Measurements from ENCODE around the gene ADGRB2.

The ADGRB2 gene

GRCh38 chr1:31795801-31796621 lies 31.9 kb upstream of the ADGRB2 start:
- no peak for DNase-seq (ENCODE audit: low read depth in 3 of 3)

- no peak for DNase-seq (ENCODE audit: low read depth in 3 of 3)
Measured at GRCh38 chr1:31795096-31795675, 31.0 kb upstream of the ADGRB2 start.

DNA sequence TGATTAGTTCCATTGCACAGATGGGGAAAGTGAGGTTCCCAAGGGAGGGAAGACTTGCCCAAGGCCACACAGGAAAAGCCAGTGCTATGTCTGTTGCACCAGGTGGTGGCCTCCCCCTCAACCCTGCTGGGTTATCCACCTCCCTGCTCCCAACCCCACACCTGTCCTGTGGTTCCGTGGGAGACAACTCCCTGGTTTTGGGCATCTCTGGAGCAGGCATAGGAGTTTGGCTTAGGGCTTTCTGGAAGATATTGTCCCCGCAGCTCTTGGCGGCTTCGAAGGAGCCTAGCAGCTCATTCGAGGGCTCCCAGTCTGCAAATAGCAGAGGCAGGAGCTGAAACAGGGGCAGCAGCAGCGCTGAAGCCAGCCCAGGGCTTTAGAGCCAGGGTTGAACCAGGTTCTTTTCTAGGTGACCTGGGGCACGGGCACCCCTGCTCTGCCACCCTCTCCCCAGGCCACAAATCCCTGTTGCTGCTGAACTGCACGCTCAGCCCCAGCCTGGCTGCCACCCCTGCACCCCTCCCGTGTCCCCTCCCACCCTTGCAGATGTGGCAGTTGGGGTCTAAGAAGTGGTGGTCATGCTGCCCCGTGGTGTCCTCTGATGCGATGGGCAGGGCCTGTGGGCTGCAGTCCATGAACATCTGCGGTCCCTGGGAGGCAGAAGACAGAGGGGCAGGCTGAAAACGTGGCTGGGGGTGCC lies 29.6 kb upstream of the ADGRB2 start:
- no peak for DNase-seq (ENCODE audit: low read depth in 3 of 3)

DNA sequence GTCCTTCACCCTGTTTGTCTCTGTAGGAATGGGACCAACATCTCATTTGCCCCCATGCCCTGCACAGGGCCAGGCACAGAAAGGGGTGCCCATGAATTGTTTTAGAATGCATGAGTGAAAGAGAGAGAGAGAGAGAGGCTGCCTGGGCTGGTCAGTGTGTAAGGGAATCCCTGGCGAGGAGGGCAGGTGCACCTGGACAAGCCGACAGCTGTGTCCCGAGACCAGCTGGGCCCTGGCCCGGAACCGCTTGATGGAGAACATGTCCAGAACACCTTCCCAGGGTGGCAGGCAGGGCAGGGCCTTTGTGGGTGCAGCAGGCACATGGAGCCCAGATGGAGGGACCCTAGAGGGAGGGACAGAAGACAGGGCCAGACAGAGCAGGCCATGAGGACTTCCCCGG lies 28.9 kb upstream of the ADGRB2 start:
- DNase-seq (ENCODE audit: low read depth in 3 of 3) = no peak

GRCh38 chr1:31792541-31792940 lies 28.4 kb upstream of the ADGRB2 start:
- DNase-seq (ENCODE audit: low read depth in 3 of 3) = no peak

- no peak for DNase-seq (ENCODE audit: low read depth in 3 of 3)
Measured at GRCh38 chr1:31792116-31792515, 28.0 kb upstream of the ADGRB2 start.

DNA sequence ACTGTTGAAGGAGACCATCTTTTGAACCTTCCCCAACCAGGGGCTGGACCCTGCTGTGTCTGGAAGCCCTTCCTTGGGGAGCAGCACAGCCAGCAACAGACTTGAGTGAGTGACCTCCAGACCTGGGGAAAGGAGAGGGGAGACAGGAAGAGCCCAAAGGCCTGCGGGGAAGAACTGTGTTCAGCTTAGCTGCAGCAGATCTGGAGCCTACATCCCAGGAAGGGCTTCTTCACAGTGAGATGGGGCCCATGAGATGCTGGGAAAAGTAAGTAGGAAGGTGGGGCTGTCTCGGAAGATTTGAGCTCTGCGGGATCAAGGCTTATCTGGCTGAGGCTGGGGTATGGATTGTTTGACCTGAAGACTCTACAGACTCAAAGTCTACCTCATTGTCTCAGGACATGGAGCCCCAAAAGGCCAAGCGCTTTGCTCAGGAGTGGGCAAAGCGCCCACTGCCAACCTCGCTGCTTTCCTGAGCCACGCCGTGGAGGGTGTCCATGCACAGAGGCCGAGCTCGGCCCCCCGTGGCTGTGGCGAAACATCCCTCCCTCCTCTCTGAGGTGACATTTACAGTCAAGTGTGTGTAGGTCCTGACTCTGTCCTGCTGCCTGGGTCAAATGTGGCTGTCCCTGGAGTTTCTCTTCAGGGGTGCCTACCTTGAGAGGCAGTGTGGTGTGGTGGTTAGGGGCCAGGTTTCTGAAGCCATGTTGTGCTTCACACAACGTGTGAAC lies 27.2 kb upstream of the ADGRB2 start:
- no peak for DNase-seq (ENCODE audit: low read depth in 3 of 3)

DNA sequence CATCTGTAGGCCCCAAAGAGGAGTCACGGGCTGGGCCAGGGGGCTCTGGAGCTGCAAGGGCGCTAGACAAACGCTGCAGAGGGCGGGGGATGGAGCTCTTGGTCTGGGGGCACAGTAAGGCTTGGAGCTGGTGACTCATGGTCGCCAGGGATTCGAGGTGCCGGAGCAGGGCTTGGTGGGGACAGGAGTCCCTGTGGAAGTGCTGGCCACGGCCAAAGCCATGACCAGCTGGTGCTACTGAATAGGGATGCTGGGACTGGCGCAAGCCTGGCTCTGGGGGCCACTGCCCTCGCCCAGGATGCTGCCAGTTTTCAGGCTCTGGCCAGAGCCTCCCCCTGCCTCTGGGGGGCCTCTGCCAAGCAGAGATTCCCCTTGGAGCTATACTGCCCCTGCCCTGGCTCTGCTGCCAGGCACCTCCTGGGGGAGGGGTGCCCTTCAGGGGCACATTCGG lies 26.5 kb upstream of the ADGRB2 start:
- no peak for DNase-seq (ENCODE audit: low read depth in 3 of 3)

- no peak for DNase-seq (ENCODE audit: low read depth in 3 of 3)
Measured at GRCh38 chr1:31790140-31790539, 26.0 kb upstream of the ADGRB2 start.

GRCh38 chr1:31789259-31790065 lies 25.3 kb upstream of the ADGRB2 start:
- DNase-seq (ENCODE audit: low read depth in 3 of 3) = peak; percentile 94 to 98 (median 94)

DNA sequence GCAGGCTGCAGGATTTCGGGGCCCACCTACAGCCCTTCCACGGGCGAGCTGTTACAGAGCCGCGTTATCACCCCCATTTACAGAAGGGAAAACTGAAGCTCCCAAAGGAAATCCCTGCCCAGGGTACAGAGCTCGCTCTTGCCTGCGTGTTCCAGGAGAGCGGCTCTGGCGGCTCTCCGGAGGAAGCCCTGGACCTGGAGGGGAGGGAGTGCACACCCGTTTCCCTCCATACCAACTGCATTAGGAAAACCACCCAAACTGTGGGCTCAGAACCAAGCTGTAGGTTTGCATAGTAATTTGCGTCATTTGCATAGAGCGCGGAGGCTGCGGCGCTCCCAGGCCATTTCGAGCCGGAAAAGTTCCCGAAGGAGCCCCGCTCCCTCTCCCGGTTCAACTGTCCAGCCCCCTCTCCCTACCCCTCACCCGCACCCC lies 24.7 kb upstream of the ADGRB2 start:
- DNase-seq (ENCODE audit: low read depth in 3 of 3) = no peak

GRCh38 chr1:31788138-31788824 lies 24.1 kb upstream of the ADGRB2 start:
- peak; percentile 76 to 78 (median 77) for DNase-seq (ENCODE audit: low read depth in 3 of 3)

- DNase-seq (ENCODE audit: low read depth in 3 of 3) = no peak
Measured at GRCh38 chr1:31787786-31788137, 23.6 kb upstream of the ADGRB2 start.

DNA sequence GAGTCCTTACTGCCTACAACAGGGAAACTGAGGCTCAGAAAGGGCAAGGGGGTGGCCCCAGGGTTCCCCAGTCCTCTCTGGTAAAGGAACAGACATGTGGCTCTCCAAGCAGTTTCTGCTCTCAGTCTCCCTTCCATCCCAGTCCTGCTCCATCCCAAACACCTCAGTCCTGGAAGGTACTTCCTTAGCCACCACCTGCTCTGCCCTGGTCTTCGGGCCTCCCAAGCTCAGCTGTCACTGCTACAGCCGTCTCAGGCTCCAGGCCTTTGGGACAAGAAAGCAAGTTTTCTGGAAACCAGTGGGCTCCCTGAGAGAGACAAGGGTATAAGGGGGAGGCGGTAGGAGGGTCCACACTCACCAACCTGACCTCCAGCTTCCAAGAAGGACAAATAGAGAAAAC lies 23.1 kb upstream of the ADGRB2 start:
- DNase-seq (ENCODE audit: low read depth in 3 of 3) = no peak

DNA sequence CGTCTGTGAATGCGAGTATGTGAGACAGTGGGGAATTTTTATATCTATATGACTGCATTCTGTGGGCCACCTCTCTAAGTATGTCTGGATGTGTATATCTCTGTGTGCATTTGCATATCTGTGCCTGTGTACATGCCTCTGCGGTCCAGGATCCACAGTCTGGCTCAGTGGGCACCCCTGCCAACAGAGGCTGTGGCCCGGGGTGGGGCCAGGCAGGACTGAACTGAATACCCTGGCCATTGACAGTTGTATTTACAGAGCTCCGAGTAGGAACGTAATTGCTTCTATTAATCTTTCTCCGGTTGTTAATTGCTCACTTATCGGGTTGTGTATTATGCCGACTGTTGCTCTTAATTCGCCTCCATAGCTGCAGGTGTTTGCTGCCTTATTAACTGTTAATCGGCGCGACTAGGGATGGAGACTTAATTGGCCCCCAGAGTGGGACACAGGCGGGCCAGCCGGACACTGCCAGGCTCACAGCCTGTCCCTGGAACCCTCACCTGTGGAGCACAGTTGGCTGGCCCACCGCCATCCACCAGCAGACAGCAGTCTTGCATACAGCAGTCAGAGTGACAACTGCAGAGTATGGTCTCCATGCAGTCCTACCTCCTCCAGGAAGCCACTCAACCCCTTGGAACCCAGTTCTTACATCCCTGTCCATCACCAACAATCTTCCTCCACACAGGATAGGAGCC lies 22.4 kb upstream of the ADGRB2 start:
- no peak for DNase-seq (ENCODE audit: low read depth in 3 of 3)

DNA sequence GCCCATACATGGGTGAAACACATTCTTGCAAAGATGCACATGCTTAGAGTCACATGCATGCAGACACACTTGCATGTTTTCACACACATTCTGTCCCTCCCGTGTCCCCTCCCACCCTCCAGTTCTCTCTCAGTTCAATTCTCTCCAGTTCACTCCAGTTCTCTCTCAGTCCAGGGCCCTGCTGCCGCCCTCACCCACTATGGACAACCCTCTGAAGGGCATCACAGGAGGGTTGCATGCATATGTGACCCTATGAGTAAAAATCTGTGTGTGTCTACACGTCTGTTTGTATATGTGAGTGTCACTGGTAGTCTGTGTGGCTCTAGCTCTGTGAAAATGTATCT lies 21.8 kb upstream of the ADGRB2 start:
- no peak for DNase-seq (ENCODE audit: low read depth in 3 of 3)

DNA sequence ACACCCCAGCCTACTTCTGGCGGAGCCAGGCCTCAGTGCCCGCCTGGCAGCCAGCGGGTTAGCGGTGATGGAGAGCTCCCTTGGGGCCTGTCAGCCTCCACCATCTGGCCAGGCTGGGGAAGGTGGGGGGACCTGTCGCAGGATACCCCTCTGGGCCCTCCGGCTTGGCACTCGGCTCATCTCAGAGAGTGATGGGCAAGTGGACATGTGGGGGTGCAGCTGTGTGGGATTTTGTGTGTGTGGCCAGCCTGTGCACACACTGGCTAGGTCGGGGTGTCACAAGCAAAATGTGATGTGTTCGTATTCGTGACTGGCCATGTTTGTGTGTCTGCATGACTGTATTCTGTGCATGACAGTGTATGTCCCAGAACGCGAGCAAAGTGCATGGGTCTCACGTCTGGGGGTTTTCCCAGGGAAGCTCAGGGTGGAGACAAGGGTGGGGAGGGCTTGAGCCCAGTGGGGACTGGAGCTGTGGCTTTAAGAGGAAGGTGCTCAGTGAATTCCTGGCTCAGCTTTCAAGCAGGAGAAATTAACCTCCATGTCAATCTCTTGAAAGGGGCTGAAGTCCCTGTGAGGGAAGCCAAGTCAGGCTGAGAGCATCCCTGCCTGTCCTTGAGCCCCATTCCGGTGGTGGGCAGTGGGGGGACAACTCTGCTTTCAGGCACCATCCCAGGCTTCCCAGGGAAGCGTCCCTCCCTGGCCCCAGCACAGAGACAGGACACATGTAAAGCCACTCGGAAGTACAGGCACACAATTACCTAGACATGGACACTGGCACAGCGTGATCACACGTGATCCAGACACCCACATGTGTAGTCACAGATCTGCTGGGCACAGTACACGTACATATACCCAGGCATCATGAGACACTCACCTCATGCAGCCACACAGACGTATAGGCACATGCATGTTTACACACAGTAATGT lies 21.1 kb upstream of the ADGRB2 start:
- DNase-seq (ENCODE audit: low read depth in 3 of 3) = no peak

DNA sequence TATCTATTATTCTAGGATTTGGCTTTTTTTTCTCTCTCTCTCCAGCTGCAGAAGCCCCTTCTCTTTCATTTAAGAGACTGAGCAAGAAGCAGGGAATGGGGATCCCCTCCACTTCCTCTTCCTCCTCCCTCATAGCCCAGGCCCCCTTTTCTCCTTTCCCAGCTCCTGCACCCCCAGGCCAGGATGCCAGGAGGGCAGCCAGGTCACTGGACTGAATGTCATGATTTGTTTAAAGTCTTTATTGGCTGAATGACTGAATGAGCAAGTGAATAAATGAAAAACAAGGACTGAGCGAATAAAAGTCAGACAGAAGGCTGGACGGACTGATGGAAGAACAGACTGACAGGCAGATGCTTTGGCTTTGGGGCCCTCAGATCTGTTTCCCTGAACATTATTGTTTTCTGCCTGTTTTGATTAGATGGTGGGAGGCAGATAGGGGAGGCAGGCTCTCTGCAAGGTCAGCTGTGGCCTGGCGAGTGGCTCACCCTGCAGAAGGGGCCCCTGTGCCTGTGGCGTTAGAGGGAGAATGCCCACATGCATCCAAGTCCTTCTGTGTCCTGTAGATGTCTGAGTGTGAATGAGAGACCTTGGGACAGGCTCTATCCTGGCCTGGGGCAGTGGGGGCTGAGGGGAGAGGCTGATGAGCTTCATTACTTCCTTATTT lies 20.3 kb upstream of the ADGRB2 start:
- DNase-seq (ENCODE audit: low read depth in 3 of 3) = no peak

- DNase-seq (ENCODE audit: low read depth in 3 of 3) = no peak
Measured at GRCh38 chr1:31783846-31784245, 19.7 kb upstream of the ADGRB2 start.

Measured in stimulated activated CD4-positive, alpha-beta T cell treated with anti-CD3 and anti-CD28 coated beads, TNF-alpha, amount 100 ng/mL, for 4 hours (primary cell).